Thymus (tissue), 11 donors: Measurements from ENCODE around the gene VASH1. TPM values are rescaled to one million over a fixed set of nuclear protein-coding genes. Genes with fewer than 3 reads are reported as not detected.

Experiments
- DNase-seq, 9 donors: peaks; one replicate each; pipeline ENCODE4 v3.0.0-alpha.2; 2013; ENCODE audit warnings: low spot score in 9 of 9, low read depth in 6 of 9, missing footprints in 1 of 9
- H3K27ac ChIP-seq, 2 donors: one replicate each; pipeline ENCODE4 v1.5.1; 2013; ENCODE audit warnings: control low read depth in 1 of 2, low read depth in 1 of 2, low read length in 1 of 2, mild to moderate bottlenecking in 1 of 2, moderate library complexity in 1 of 2
- H3K27me3 ChIP-seq, 2 donors: one replicate each; pipeline ENCODE4 v1.5.1; 2013; ENCODE audit warnings: low read length in 1 of 2; ENCODE audit not compliant: control insufficient read depth in 2 of 2, insufficient read depth in 1 of 2
- H3K36me3 ChIP-seq, 2 donors: one replicate each; pipeline ENCODE4 v1.5.1; 2013; ENCODE audit warnings: low read length in 1 of 2, mild to moderate bottlenecking in 1 of 2, moderate library complexity in 1 of 2; ENCODE audit not compliant: control insufficient read depth in 2 of 2, insufficient read depth in 2 of 2
- H3K4me1 ChIP-seq, 2 donors: one replicate each; pipeline ENCODE4 v1.5.1; 2013; ENCODE audit warnings: low read length in 2 of 2; ENCODE audit not compliant: control insufficient read depth in 2 of 2, insufficient read depth in 2 of 2
- H3K4me3 ChIP-seq, 2 donors: one replicate each; pipeline ENCODE4 v1.5.1; 2013; ENCODE audit warnings: low read length in 2 of 2, control low read depth in 1 of 2, mild to moderate bottlenecking in 1 of 2
- H3K9me3 ChIP-seq, 2 donors: one replicate each; pipeline ENCODE4 v1.5.1; 2013; ENCODE audit warnings: low read length in 1 of 2, mild to moderate bottlenecking in 1 of 2; ENCODE audit not compliant: control insufficient read depth in 2 of 2, insufficient read depth in 1 of 2
- WGBS: extraction: QIAGEN DNeasy Blood & Tissue Kit; methylation state at CpG from one replicate; pipeline ENCODE4 v1.1.7; 2013; 5-methylcytosine and 5-hydroxymethylcytosine counted together
- polyA plus RNA-seq: library from polyadenylated mRNA; stranded (reverse); fragments of 200-250 nt; gene quantifications from one replicate; pipeline ENCODE4 v1.2.3, GENCODE V29; 2013
- total RNA-seq: library from RNA; stranded (reverse); fragments of 120-200 nt; gene quantifications from one replicate; pipeline ENCODE4 v1.2.4, GENCODE V29; 2013
- donor health status: healthy.

VASH1 gene
- total and polyA plus RNA-seq, 2 donors: 3.6 to 6.1 TPM

- H3K4me1 ChIP-seq: peaks cover 0 to 13% of the 10 kb centered on the region in 2 donors
- H3K27me3 ChIP-seq: peaks cover 0 to 2% of the 10 kb centered on the region in 2 donors
- no peaks in the 10 kb centered on the region for H3K36me3 ChIP-seq
- no peak overlapping the region for H3K4me3 ChIP-seq
- no peak for DNase-seq
- H3K27ac ChIP-seq: no peak overlapping the region
- WGBS: 96% methylated on average over 18 of the region's 18 CpGs
- no peaks in the 10 kb centered on the region for H3K9me3 ChIP-seq
These were observed 12.9 kb downstream of the VASH1 start for GRCh38 chr14:76773956-76774820.

GRCh38 chr14:76774821-76775694 is 13.8 kb downstream of the VASH1 start:
- peaks cover 0 to 11% of the 10 kb centered on the region in 2 donors for H3K4me1 ChIP-seq
- H3K9me3 ChIP-seq: no peaks in the 10 kb centered on the region
- no peak overlapping the region for H3K27ac ChIP-seq
- H3K36me3 ChIP-seq: no peaks in the 10 kb centered on the region
- peaks cover 0 to 2% of the 10 kb centered on the region in 2 donors for H3K27me3 ChIP-seq
- WGBS: 94% methylated on average over 22 of the region's 22 CpGs
- no peak for DNase-seq
- no peak overlapping the region for H3K4me3 ChIP-seq

- no peak for DNase-seq
- Histone ChIP-seq H3K4me3 (no peak overlapping the region), H3K27me3 (peaks cover 0 to 2% of the 10 kb centered on the region in 2 donors), H3K27ac (no peak overlapping the region), H3K4me1 (peaks cover 0 to 11% of the 10 kb centered on the region in 2 donors), H3K9me3 (no peaks in the 10 kb centered on the region), H3K36me3 (no peaks in the 10 kb centered on the region)
- WGBS: 97% methylated on average over 54 of the region's 54 CpGs
These were observed 14.6 kb downstream of the VASH1 start for GRCh38 chr14:76775695-76776427.

GRCh38 chr14:76776428-76777251 is 15.4 kb downstream of the VASH1 start:
- 93% methylated on average over 10 of the region's 10 CpGs for WGBS
- H3K4me1 ChIP-seq: peaks cover 0 to 11% of the 10 kb centered on the region in 2 donors
- H3K36me3 ChIP-seq: no peaks in the 10 kb centered on the region
- DNase-seq: no peak
- no peak overlapping the region for H3K27ac ChIP-seq
- no peak overlapping the region for H3K4me3 ChIP-seq
- H3K27me3 ChIP-seq: peaks cover 0 to 2% of the 10 kb centered on the region in 2 donors
- H3K9me3 ChIP-seq: no peaks in the 10 kb centered on the region

- H3K36me3 ChIP-seq: peaks cover 3 to 5% of the 10 kb centered on the region in 2 donors
- H3K4me1 ChIP-seq: peaks cover 0 to 14% of the 10 kb centered on the region in 2 donors
- no peak overlapping the region for H3K4me3 ChIP-seq
- WGBS: 67% methylated on average over 9 of the region's 9 CpGs
- no peaks in the 10 kb centered on the region for H3K27me3 ChIP-seq
- no peak for DNase-seq
- H3K27ac ChIP-seq: no peak overlapping the region
- no peaks in the 10 kb centered on the region for H3K9me3 ChIP-seq
These were observed 16.5 kb downstream of the VASH1 start for GRCh38 chr14:76777721-76778120.

GRCh38 chr14:76778546-76779215 is 17.4 kb downstream of the VASH1 start:
- no peak for DNase-seq
- 96% methylated on average over 16 of the region's 16 CpGs for WGBS
- no peak overlapping the region for H3K27ac ChIP-seq
- no peaks in the 10 kb centered on the region for H3K9me3 ChIP-seq
- peaks cover 3 to 5% of the 10 kb centered on the region in 2 donors for H3K36me3 ChIP-seq
- H3K4me1 ChIP-seq: peaks cover 0 to 22% of the 10 kb centered on the region in 2 donors
- no peak overlapping the region for H3K4me3 ChIP-seq
- H3K27me3 ChIP-seq: no peaks in the 10 kb centered on the region

DNA sequence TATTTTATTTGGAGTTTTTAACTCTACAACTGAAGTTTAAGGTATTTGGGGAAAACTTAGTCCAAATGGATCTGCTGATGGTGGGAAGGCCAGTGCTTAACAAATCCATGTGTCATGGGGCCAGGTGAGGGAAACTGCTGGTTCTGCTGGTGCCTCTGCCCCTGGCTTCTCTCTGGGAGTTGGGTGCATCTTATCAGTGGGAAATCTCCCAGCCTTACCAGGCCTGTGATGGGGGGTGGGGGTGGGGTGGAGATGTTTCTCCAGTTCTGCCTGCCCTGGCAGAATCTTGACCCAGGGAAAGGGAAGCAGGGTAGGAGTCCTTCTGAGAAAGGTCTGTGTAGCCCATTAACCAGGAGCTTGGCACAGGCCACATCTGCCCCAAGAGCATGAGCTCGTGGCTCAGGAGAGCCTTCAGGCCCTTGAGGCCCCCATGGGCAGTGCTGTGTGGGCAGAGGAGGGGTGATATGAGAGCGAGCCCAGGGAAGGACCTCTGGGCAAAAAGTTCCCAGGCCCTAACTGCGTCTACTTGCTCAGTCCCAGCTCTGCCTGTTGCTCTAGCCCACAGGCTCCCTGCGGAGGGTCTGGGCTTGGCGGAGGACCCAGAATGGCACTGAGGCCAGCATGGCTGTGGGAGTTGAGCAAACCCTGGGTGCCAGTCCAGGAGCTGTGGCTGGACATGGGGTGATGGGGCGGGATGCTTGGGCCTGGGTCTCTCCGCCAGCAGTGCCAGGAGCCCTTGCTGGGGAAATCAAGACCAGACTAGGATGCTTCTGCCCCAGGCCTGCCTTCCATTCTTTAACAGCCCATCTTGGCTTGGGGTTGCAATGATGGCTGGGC is 18.2 kb downstream of the VASH1 start:
- Histone ChIP-seq H3K4me1 (peaks cover 0 to 22% of the 10 kb centered on the region in 2 donors), H3K27me3 (no peaks in the 10 kb centered on the region), H3K9me3 (no peaks in the 10 kb centered on the region), H3K27ac (no peak overlapping the region), H3K4me3 (no peak overlapping the region), H3K36me3 (peaks cover 3 to 5% of the 10 kb centered on the region in 2 donors)
- 95% methylated on average over 7 of the region's 7 CpGs for WGBS
- DNase-seq: no peak
